Spleen (tissue), 11 donors: Measurements from ENCODE around the gene PPP1R18. TPM values are rescaled to one million over a fixed set of nuclear protein-coding genes. Genes with fewer than 3 reads are reported as not detected.

ENCODE experiments used
- DNase-seq: peaks from one replicate; pipeline ENCODE4 v3.0.0-alpha.2; 2020
- H3K27ac ChIP-seq, 8 donors: fragments of 200-600 bp; sonication (generic) in 7 of 8; 1 replicate in 4 of 8; 2 replicates in 4 of 8; pipeline versions ENCODE4 v1.5.0 to v1.8.0; 2016 to 2021; ENCODE audit warnings: inconsistent platforms in 4 of 8, mild to moderate bottlenecking in 4 of 8, moderate library complexity in 1 of 8
- H3K27me3 ChIP-seq, 7 donors: fragments of 200-600 bp; sonication (generic) in 6 of 7; replicated peaks in 1 of 7; 1 replicate in 4 of 7; 2 replicates in 3 of 7; pipeline versions ENCODE4 v1.5.0 to v1.8.0; 2016 to 2021; ENCODE audit warnings: inconsistent platforms in 3 of 7, mild to moderate bottlenecking in 1 of 7
- H3K36me3 ChIP-seq, 6 donors: fragments of 200-600 bp; sonication (generic) in 5 of 6; 1 replicate in 4 of 6; 2 replicates in 2 of 6; pipeline versions ENCODE4 v1.5.0 to v1.8.0; 2016 to 2021; ENCODE audit warnings: inconsistent platforms in 2 of 6
- H3K4me1 ChIP-seq, 6 donors: fragments of 200-600 bp; sonication (generic) in 5 of 6; 1 replicate in 3 of 6; 2 replicates in 3 of 6; pipeline versions ENCODE4 v1.5.0 to v1.8.0; 2016 to 2021; ENCODE audit warnings: inconsistent platforms in 3 of 6
- H3K4me3 ChIP-seq, 8 donors: fragments of 200-600 bp; sonication (generic) in 7 of 8; 1 replicate in 4 of 8; 2 replicates in 4 of 8; pipeline versions ENCODE4 v1.5.0 to v1.8.0; 2016 to 2021; ENCODE audit warnings: inconsistent platforms in 4 of 8, mild to moderate bottlenecking in 4 of 8, moderate library complexity in 2 of 8
- H3K9me3 ChIP-seq, 8 donors: fragments of 200-600 bp; sonication (generic) in 7 of 8; 1 replicate in 4 of 8; 2 replicates in 4 of 8; pipeline versions ENCODE4 v1.5.0 to v1.8.0; 2016 to 2021; ENCODE audit warnings: inconsistent platforms in 4 of 8
- POLR2A ChIP-seq, 3 donors: fragments of 450-650 bp; IDR thresholded peaks; one replicate each; pipeline ENCODE4 v1.5.1; 2017; ENCODE audit warnings: antibody characterized with exemption in 3 of 3, mild to moderate bottlenecking in 1 of 3
- POLR2AphosphoS5 ChIP-seq, 3 donors: sonication (generic); formaldehyde crosslinking; IDR thresholded peaks; one replicate each; pipeline ENCODE4 v1.5.1; 2017; ENCODE audit warnings: antibody characterized with exemption in 3 of 3
- WGBS, 5 donors: extraction: QIAGEN DNeasy Blood & Tissue Kit in 3 of 5; methylation state at CpG; one replicate each; pipeline versions ENCODE4 v1.1.5 to v1.1.7; 2013 to 2018; 5-methylcytosine and 5-hydroxymethylcytosine counted together
- intact Hi-C: fragments of 100-400 bp; cut with DNase I; formaldehyde crosslinking; loops from one replicate; pipeline ENCODE4 v1.15.0; 2023; ENCODE audit warnings: low total_unique reads
- polyA plus RNA-seq, 3 donors: library from polyadenylated mRNA; stranded (reverse); fragments of 200-250 nt; gene quantifications; one replicate each; pipeline ENCODE4 v1.2.1, GENCODE V29; 2013
- small RNA-seq, 4 donors: library from RNA; depleted of rRNA; stranded (forward); fragments of <200 nt; gene quantifications; one replicate each; pipeline ENCODE3, GENCODE V24; 2016
- total RNA-seq, 7 donors: library from RNA; depleted of rRNA in 3 of 7; stranded (reverse); fragments of >200 nt in 3 of 7; fragmentation: NEBNext Ultra II Directional in 4 of 7; extraction: Animal tissue kit (Norgen Biotek cat#: 25700) in 4 of 7; gene quantifications; one replicate each; pipeline versions ENCODE4 v1.1.0 to v1.2.1, GENCODE V29; 2016 to 2021
- TF ChIP-seq, protein P1 (sequence below), 11 experiments: fragments of 200-600 bp in 7 of 11; fragments of 450-650 bp in 4 of 11; sonication (generic) in 4 of 11; IDR thresholded peaks in 8 of 11; conservative IDR thresholded peaks in 3 of 11; 1 replicate in 7 of 11; 2 replicates in 4 of 11; pipeline versions ENCODE4 v1.4.0 to v1.8.0; 2016 to 2021; ENCODE audit warnings: antibody characterized with exemption in 11 of 11, inconsistent platforms in 4 of 11, mild to moderate bottlenecking in 1 of 11
- donor health status: healthy with polysubstance abuse.
- donor health status: DM: no; HTN: no; CAD: no; lungs with moderate emphysema.
- donor health status: DM: no; HTN: no; CAD: no.
- donor health status: Bipolar disorder and iron deficiency.
- donor health status: healthy.
- donor health status: DM: no; HTN: no; CAD: no.
- donor health status: DM: yes; HTN: yes; CAD: no.

Gene PPP1R18
- total and polyA plus RNA-seq, 10 donors = 128 to 188 (median 155) TPM

DNA sequence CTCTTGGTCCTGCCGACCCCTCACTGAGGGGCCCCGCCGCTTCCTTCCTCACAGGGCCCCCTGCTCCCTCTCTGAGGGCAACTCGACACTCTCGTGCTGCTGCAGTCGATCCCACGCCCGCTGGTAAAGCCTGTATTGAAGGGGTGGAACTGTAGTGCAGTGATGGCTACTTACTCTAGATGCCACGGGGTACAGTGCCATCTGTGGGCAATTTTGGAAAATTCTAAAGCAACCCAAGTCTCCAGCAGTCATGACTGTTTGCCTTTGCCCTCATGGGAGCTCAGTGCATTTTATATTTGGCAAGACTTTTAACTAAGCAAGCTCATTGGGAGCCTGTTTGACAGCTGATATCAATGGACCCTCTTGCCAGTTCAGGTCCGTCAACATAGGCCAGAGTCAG lies 46.0 kb downstream of the PPP1R18 start:
- 61 to 74% (median 63%) methylated on average over 10 of the region's 10 CpGs for WGBS, 5 donors
- TF ChIP-seq POLR2A (IDR thresholded peaks at IDR 0.05) (no peak), POLR2AphosphoS5 (IDR thresholded peaks at IDR 0.05) (no peak)
- TF ChIP-seq, protein P1, sequence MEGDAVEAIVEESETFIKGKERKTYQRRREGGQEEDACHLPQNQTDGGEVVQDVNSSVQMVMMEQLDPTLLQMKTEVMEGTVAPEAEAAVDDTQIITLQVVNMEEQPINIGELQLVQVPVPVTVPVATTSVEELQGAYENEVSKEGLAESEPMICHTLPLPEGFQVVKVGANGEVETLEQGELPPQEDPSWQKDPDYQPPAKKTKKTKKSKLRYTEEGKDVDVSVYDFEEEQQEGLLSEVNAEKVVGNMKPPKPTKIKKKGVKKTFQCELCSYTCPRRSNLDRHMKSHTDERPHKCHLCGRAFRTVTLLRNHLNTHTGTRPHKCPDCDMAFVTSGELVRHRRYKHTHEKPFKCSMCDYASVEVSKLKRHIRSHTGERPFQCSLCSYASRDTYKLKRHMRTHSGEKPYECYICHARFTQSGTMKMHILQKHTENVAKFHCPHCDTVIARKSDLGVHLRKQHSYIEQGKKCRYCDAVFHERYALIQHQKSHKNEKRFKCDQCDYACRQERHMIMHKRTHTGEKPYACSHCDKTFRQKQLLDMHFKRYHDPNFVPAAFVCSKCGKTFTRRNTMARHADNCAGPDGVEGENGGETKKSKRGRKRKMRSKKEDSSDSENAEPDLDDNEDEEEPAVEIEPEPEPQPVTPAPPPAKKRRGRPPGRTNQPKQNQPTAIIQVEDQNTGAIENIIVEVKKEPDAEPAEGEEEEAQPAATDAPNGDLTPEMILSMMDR (IDR thresholded peaks at IDR 0.05 in 8 of 11, conservative IDR thresholded peaks at IDR 0.05 in 3 of 11) = no peak
- Histone ChIP-seq H3K27ac (no peak overlapping the region), H3K4me1 (peaks cover 0 to 21% (median under 1%) of the 10 kb centered on the region in 6 donors), H3K27me3 (no peaks in the 10 kb centered on the region), H3K36me3 (peaks cover 0 to 66% (median 8%) of the 10 kb centered on the region in 6 donors), H3K9me3 (no peaks in the 10 kb centered on the region), H3K4me3 (no peak overlapping the region)
- DNase-seq = no peak
- intact Hi-C loops = no loop called here

DNA sequence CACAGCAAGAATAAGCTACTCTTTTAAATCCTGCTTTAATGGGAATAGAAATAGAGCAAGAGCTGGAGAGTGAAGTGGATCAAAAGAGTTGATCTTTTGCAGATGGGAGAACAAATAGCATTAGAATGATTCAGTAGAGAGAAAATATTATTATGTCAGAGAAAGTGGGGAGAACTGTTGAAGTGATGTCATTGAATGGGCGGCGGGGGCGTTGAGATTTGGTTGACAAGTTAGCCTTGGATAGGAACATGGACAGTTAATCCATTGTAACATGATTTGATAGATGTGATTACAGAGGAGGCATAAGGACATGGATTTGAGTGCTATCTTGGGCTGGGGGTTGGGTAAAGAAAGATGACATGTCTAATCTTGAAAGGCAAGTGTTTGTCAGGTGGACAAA lies 50.6 kb downstream of the PPP1R18 start:
- no peak for DNase-seq
- intact Hi-C loops = no loop called here
- TF ChIP-seq POLR2AphosphoS5 (IDR thresholded peaks at IDR 0.05) (no peak), POLR2A (IDR thresholded peaks at IDR 0.05) (no peak)
- TF ChIP-seq, protein P1 (IDR thresholded peaks at IDR 0.05 in 8 of 11, conservative IDR thresholded peaks at IDR 0.05 in 3 of 11) = no peak
- no peaks in the 10 kb centered on the region for H3K4me1 ChIP-seq
- no peaks in the 10 kb centered on the region for H3K27me3 ChIP-seq
- H3K4me3 ChIP-seq = no peak overlapping the region
- WGBS, 5 donors = 92 to 97% (median 96%) methylated on average over 3 of the region's 3 CpGs
- H3K9me3 ChIP-seq = no peaks in the 10 kb centered on the region
- H3K36me3 ChIP-seq = peaks cover 2 to 71% (median 14%) of the 10 kb centered on the region in 6 donors
- H3K27ac ChIP-seq = no peak overlapping the region

DNA sequence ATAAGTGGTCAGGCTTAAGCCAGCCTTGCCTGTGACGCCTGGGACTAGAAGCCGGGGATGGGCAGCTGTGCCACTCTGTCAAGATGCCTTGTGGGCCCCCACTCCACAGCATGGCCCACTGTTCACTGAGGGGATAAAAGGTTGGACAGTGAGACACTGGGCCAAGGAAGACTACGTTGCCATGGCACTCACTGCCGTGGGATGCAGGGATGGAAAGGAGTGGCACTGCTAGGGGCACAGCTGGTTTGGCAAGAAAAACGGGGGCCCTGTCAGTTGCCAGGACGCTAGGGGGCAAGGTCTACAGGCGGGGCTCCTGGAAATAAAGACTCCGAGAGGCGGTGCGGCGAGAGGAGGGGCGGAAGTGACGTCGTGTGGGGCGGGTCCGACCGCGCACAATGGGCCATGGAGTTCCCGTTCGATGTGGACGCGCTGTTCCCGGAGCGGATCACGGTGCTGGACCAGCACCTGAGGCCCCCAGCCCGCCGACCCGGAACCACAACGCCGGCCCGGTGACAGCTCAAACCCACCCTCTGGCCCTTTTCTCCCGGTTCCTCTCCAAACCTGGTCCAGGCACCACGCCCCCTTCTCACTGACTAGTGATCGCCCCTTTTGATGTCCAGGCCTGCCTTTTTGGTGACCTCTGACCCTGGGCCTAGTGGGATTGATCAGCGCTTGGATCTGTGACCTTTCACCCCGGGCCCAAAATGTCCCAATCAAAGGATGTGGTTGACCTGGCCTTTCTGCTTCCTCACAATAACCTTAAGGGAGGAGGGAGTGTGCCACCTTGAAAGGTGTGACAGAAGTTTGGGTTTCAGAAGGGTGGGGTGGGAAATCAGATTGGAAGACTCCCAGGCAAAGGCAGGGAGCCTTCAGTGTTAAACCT lies 59.7 kb downstream of the PPP1R18 start, which contains the start of gene ATAT1:
Gene ATAT1 (plus strand): TSS at position 391 of the 883 bp plus-strand sequence.
- Histone ChIP-seq H3K27me3 (no peaks in the 10 kb centered on the region), H3K27ac (peak within 1 kb of the TSS; percentile 66 to 93 (median 88)), H3K4me3 (peak within 1 kb of the TSS; percentile 49 to 74 (median 53)), H3K36me3 (peaks cover 3 to 85% (median 64%) of the 10 kb centered on the region in 6 donors), H3K4me1 (peaks cover 11 to 32% (median 22%) of the 10 kb centered on the region in 6 donors), H3K9me3 (no peaks in the 10 kb centered on the region)
- DNase-seq = peak; percentile 97
- 4% methylated on average over 32 to 36 of the region's 36 CpGs for WGBS, 5 donors
- peak; percentile 90 to 95 (median 93) for TF ChIP-seq POLR2AphosphoS5 (IDR thresholded peaks at IDR 0.05)
- TF ChIP-seq, protein P1 (IDR thresholded peaks at IDR 0.05 in 8 of 11, conservative IDR thresholded peaks at IDR 0.05 in 3 of 11) = peak in 10 of 11 experiments; percentile 19 to 69 (median 58)
- no peak for TF ChIP-seq POLR2A (IDR thresholded peaks at IDR 0.05)
- intact Hi-C loops = no loop called here

Small RNA genes lying within 50 kb of the gene (small RNA-seq; reads per million reads assigned to genes)
- 0 reads per million in 4 donors for gene RF00019

Other genes starting within 250 kb of the PPP1R18 start
- 1,000 to 10,000 TPM; 1,072 to 2,111 (median 1,510) TPM for gene HLA-E, start 197.1 kb downstream of the PPP1R18 start, total RNA-seq
- gene HLA-E, start 197.1 kb downstream of the PPP1R18 start, polyA plus RNA-seq = 100 to 1,000 TPM; 514 to 675 (median 646) TPM
- gene GNL1, start 130.2 kb downstream of the PPP1R18 start, total RNA-seq = 10 to 100 TPM; 28.0 to 84.6 (median 56.7) TPM
- gene GNL1, start 130.2 kb downstream of the PPP1R18 start, polyA plus RNA-seq = 10 to 100 TPM; 40.3 to 55.6 (median 45.6) TPM
- gene PRR3, start 129.3 kb downstream of the PPP1R18 start, total RNA-seq = 10 to 100 TPM in 6 of 7 donors, 1 to 10 TPM in 1; 8.1 to 19.6 (median 12.9) TPM
- 10 to 100 TPM; 11.5 to 15.6 (median 12.9) TPM for gene PRR3, start 129.3 kb downstream of the PPP1R18 start, polyA plus RNA-seq
- gene ABCF1, start 115.2 kb downstream of the PPP1R18 start, total RNA-seq = 10 to 100 TPM; 30.7 to 53.5 (median 34.5) TPM
- 10 to 100 TPM; 12.8 to 27.7 (median 14.5) TPM for gene ABCF1, start 115.2 kb downstream of the PPP1R18 start, polyA plus RNA-seq
- gene PPP1R10, start 69.4 kb downstream of the PPP1R18 start, total RNA-seq = 10 to 100 TPM; 53.5 to 86.2 (median 75.9) TPM
- 10 to 100 TPM; 13.5 to 24.6 (median 13.6) TPM for gene PPP1R10, start 69.4 kb downstream of the PPP1R18 start, polyA plus RNA-seq
- gene MRPS18B, start 68.8 kb downstream of the PPP1R18 start, total RNA-seq = 10 to 100 TPM; 41.2 to 63.4 (median 45.3) TPM
- 10 to 100 TPM; 48.8 to 74.0 (median 73.0) TPM for gene MRPS18B, start 68.8 kb downstream of the PPP1R18 start, polyA plus RNA-seq
- 1 to 10 TPM; 2.4 to 9.7 (median 8.7) TPM for gene ATAT1, start 59.8 kb downstream of the PPP1R18 start, total RNA-seq
- 1 to 10 TPM; 3.6 to 4.9 (median 4.3) TPM for gene ATAT1, start 59.8 kb downstream of the PPP1R18 start, polyA plus RNA-seq
- gene C6orf136, start 39.5 kb downstream of the PPP1R18 start, total RNA-seq = 10 to 100 TPM; 15.4 to 24.2 (median 17.8) TPM
- gene C6orf136, start 39.5 kb downstream of the PPP1R18 start, polyA plus RNA-seq = 10 to 100 TPM; 12.1 to 28.0 (median 22.1) TPM
- gene DHX16, start 13.6 kb downstream of the PPP1R18 start, total RNA-seq = 10 to 100 TPM; 30.0 to 39.6 (median 35.4) TPM
- gene DHX16, start 13.6 kb downstream of the PPP1R18 start, polyA plus RNA-seq = 10 to 100 TPM; 21.7 to 39.7 (median 33.8) TPM
- gene NRM, start 4.3 kb upstream of the PPP1R18 start, total RNA-seq = 10 to 100 TPM in 6 of 7 donors, 1 to 10 TPM in 1; 9.8 to 13.8 (median 11.0) TPM
- 10 to 100 TPM; 14.1 to 19.6 (median 17.7) TPM for gene NRM, start 4.3 kb upstream of the PPP1R18 start, polyA plus RNA-seq
- gene MDC1, start 30.6 kb upstream of the PPP1R18 start, total RNA-seq = 10 to 100 TPM; 20.8 to 47.7 (median 39.0) TPM
- gene MDC1, start 30.6 kb upstream of the PPP1R18 start, polyA plus RNA-seq = 10 to 100 TPM in 2 of 3 donors, 1 to 10 TPM in 1; 7.8 to 18.2 (median 16.5) TPM
- gene TUBB, start 33.7 kb upstream of the PPP1R18 start, total RNA-seq = 100 to 1,000 TPM; 189 to 344 (median 272) TPM
- gene TUBB, start 33.7 kb upstream of the PPP1R18 start, polyA plus RNA-seq = 100 to 1,000 TPM; 109 to 203 (median 182) TPM
- 100 to 1,000 TPM; 125 to 205 (median 170) TPM for gene FLOT1, start 56.0 kb upstream of the PPP1R18 start, total RNA-seq
- 100 to 1,000 TPM; 116 to 178 (median 116) TPM for gene FLOT1, start 56.0 kb upstream of the PPP1R18 start, polyA plus RNA-seq
- 10 to 100 TPM; 29.8 to 62.2 (median 41.7) TPM for gene IER3, start 57.9 kb upstream of the PPP1R18 start, total RNA-seq
- gene IER3, start 57.9 kb upstream of the PPP1R18 start, polyA plus RNA-seq = 10 to 100 TPM; 19.8 to 29.4 (median 25.7) TPM
- 10 to 100 TPM; 13.0 to 37.1 (median 23.8) TPM for gene DDR1, start 197.9 kb upstream of the PPP1R18 start, total RNA-seq
- 10 to 100 TPM in 1 of 3 donors, 1 to 10 TPM in 2; 5.0 to 10.1 (median 8.0) TPM for gene DDR1, start 197.9 kb upstream of the PPP1R18 start, polyA plus RNA-seq
- 10 to 100 TPM; 20.6 to 49.7 (median 28.3) TPM for gene GTF2H4, start 221.6 kb upstream of the PPP1R18 start, total RNA-seq
- gene GTF2H4, start 221.6 kb upstream of the PPP1R18 start, polyA plus RNA-seq = 10 to 100 TPM; 21.9 to 40.0 (median 33.8) TPM
- 10 to 100 TPM; 16.4 to 30.7 (median 28.1) TPM for gene VARS2, start 227.6 kb upstream of the PPP1R18 start, total RNA-seq
- gene VARS2, start 227.6 kb upstream of the PPP1R18 start, polyA plus RNA-seq = 10 to 100 TPM; 15.5 to 38.2 (median 36.3) TPM
- under 1 TPM in 1 of 7 donors, not detected in 6; 0.47 TPM for gene SFTA2, start 245.5 kb upstream of the PPP1R18 start, total RNA-seq
- 1 to 10 TPM in 1 of 3 donors, under 1 TPM in 1, not detected in 1; 0.08 to 2.6 TPM for gene SFTA2, start 245.5 kb upstream of the PPP1R18 start, polyA plus RNA-seq